GM21515 (cell line): ENCODE results near the gene EXOC6B.
A peak's percentile ranks its signal among the peaks of the same experiment; 100 is the strongest.

Source experiments
- ATAC-seq: cut with Tn5 transposase; IDR thresholded peaks from one replicate; pipeline ENCODE4 v1.9.1; 2021; ENCODE audit not compliant: unreplicated experiment

EXOC6B gene

DNA sequence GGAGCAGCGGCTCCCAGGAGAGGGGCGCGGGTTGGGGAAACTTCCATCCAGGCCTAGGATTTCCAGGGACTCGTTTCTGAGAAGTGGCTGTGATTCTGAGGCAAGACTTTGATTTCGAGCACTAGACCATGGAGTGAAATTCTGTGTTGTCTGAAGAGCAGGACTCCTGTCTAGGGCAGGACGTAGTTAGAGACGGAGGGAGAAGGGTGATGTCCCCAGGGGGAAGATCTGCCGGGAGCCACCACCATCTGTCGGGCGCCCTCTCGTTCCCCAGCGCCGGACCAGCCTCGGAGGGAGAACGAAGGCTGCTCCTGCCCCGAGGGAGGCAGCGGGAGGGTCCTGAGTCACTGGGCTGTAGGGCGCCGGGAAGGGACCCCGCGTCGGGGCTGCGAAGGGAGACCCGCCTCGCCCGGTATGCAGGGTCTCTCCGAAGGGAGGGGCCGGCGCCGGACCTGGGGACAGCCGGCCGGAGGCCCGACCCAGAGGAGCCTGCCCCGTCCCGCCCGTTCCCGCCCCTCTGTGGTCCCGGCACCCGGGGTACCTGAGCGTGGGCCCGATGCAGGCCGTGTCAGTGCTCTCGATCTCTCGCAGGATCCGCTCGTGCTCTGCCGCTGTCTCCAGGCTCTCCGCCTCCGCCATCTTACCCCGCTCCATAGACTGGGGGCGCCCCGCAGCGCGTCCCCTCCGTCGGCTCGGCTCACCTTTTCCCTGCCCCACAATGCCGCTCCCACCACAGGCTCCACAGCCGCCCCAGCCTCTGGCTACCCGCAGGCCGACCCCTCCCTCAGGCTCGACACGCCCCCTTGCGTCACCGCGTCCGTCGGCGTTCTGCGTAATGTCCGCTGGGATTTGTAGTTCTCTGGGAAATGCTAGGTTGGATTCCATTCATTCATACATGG, at the start of gene EXOC6B:
TSS of gene EXOC6B (minus strand) at position 777 of the 899 bp plus-strand sequence.
- ATAC-seq = peak; percentile 96

GRCh38 chr2:72871880-72872279, 46.0 kb upstream of the EXOC6B start:
- no peak for ATAC-seq

DNA sequence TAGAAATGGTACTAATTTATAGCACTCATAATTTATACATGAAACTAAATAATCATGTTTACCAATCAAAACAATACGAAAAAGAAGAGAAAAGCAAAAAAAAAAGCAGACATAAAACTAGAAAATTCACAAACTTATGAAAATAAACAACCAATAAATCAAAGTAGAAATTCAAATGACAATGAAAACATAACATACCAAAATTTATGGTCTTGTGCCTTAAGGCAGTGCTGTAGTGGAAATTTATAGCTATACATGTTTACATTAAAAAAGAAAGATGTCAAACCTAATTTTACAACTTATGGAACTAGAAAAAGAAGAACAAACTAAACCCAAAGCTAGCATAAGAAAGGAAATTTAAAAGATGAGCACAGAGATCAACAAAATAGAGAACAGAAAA, 45.2 kb upstream of the EXOC6B start:
- no peak for ATAC-seq

DNA sequence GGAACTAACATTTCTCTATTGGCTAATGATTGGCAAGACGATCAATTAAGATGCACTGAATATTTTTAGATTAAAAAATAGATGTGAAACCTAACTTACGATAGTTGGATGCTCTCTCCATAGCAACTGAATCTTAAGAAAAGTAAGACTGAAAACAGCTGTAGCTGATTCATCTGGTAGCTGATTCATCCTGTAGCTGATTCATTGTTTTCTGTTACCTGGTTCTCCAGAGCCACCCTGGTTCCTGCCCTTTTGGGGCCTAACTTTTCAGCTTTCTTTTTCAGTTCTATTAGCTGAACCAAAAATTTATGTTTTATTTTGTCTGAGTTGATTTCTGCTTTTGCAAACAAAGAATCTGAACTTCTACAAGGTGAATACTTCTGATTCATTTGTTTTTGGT, 38.7 kb upstream of the EXOC6B start:
- no peak for ATAC-seq

- ATAC-seq = no peak
Observed at GRCh38 chr2:72863046-72863445, 37.2 kb upstream of the EXOC6B start.

DNA sequence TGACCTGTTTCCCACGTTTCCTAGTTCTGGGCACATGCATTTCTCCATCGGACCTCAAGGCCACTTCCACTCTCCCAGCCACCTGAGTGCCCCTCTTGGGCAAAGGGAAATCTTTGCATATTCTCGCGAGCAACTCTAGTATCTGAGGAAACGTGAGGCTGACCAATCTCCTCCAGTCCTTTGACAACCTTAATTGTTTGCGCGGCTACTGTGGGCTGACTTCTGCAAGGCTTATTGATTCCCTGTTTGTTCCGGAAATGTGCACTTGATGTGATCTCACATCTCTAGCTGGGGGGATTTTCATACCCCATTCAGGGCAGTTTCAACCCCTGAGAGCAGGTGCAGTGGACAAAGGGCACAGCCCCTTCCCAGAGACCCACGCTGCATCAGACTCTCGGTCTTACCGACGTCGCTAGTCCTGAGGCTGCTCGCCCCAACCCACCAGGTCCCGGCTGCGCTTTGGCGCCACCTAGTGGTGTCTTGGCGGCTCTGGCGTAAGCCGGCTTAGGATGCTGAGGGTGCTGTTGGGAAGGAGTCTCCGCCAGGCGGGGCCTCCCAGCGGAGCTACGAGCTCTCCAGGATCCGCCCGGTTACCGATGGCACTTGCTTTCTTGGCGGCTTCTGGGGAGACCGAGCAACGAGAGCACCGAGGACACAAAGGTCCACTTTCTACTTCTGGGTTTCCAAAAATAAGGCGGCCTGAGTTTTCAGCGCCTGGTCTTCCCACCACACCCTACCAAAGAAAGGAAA, 36.6 kb upstream of the EXOC6B start:
- ATAC-seq = peak; percentile 87

DNA sequence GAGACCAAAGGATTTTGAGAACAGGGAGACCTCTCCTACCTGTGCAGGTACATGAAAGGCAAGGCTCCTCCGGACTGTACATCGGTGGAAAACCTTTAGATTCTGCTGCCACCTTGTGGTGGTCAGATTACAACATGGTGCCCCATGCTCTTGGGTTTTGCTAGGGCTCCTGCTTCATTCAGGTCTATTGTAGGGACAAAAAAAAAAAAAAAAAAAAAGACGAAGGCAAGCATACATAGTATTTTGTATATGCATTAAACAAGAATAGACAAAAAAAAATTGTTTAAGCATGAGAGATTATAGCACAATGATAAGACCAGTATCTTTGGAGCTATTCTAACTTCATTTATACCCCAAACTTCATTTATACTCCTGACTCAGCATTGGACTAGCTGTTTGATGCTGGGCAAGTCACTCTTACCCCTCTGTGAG, 34.0 kb upstream of the EXOC6B start:
- ATAC-seq = no peak

DNA sequence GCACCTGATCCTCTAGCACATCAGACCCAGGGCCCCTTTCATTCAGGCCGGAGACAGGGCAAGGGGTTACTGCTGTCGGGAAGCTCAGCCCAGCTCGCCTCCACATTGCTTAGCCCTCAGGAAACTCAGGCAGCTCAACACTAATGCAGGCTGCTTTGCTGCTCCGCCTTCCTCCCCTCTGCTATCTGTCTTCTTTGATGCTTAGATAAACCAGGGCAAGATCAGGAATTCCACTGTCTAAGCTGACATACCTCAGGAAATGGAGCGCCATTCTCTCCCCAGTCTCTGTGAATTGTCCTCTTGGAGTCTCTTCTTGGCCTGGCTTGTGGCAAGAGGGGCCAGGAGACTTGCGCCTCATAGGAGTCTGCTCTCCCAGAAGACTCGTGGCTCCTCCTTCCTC, 25.5 kb upstream of the EXOC6B start:
- ATAC-seq = no peak

DNA sequence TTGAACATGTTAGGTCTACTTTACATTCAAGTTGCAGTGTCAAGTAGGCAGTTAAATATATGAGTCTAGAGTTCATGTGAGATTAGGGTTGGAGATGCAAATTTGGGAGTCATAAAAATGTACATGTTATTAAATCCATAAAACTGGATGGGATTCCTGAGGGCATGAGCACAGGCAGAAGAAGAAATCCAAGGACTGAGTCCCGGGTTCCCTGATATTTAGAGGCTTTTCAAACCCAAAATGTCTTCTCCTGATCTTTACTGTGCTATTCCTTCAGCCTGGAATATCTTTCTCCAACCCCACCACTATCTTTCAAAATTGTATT, 23.3 kb upstream of the EXOC6B start:
- ATAC-seq = no peak

- no peak for ATAC-seq
Observed at GRCh38 chr2:72848436-72849137, 22.8 kb upstream of the EXOC6B start.

DNA sequence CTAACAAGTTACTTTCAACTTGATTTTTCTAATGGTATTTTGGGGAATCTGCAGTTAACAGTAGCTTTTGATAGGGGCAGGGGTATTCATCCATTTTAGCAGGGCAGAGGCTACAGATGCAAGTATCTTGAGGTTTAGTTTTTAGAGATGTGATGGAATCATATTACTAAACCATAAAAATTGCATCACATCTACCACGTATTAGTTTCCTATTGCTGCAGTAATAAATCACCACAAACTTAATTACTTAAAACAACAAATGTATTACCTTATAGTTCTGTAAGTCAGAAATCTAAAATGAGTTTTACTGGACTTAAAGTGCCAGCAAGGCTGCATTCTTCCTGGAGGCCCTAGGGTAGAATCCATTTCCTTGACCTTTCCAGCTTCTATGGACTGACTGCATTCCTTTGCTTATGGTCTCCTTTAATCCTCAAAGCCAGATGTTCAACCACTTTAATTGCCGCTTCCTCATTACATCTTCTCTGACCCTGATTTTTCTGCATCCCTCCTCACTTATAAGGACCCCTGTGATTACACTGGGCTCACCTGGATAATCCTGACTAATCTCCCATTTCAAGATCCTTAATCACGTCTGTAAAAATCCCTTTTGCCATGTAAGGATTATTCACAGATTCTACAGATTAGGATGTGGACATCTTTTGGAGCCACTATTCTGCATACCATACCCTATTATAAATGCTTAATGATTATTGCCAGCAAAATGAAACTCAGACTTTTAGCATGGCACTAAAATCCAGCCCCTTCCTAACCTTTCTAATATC, 21.9 kb upstream of the EXOC6B start:
- ATAC-seq = no peak

- peak; percentile 81 for ATAC-seq
Observed at GRCh38 chr2:72846171-72847095, 20.6 kb upstream of the EXOC6B start.

DNA sequence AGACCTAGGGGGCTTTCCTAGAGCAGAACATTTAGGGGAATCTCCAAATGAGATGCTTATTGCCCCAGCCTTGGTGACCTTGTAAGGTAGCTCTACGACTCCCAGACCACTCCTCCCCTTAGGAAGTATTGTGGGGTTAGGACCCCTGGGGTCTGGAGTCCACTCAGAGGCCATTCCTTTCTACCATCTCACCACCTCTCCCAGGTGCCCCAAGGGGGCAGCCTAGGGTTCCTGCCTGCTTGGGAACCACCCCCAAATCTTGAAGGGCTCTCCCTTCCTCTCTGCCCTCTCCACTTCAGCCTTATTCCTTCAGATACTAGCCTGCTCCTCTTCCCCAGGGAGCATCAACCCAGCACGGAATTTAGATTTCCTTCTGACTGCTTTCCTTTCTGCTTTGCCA, 17.5 kb upstream of the EXOC6B start:
- no peak for ATAC-seq

- no peak for ATAC-seq
Observed at GRCh38 chr2:72841462-72842125, 15.8 kb upstream of the EXOC6B start.

DNA sequence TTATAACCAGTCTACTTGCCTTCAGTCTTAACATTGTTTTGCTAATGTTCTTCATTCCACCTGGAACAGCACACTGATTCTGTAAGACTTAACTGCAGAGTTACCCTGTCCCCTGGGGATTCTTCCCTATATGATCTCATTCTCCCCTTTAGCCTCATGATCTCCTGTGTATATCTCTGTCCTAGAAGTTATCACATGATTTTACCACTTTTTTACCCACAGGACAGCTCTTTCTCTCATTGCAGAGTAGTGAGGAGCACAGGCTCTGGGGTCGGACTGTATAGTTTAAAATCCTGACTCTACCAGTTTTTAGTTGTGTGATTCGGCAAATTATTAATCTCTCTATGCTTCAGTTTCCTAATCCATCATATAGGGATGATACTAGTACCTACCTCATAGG, 14.2 kb upstream of the EXOC6B start:
- ATAC-seq = no peak

GRCh38 chr2:72837171-72837570, 11.3 kb upstream of the EXOC6B start:
- no peak for ATAC-seq

GRCh38 chr2:72835403-72835802, 9.6 kb upstream of the EXOC6B start:
- ATAC-seq = no peak

DNA sequence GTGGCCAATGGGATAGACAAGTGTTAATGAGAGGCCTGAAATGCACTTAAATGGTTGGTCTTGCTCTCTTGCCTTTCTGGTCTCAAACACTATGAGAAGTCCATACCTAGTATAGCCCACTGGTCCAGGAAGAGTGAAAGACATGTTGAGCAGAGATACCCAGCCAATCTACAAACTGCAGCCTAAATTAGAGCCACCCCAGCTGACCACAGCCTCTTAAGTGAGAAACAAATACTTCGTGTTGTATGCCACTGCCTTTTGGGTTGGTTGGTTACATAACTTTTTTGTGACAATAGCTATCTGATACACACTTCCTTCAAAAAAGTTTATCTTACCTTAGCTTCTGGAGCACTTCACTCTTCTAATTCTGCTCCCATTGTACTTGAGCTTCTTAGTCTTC, 8.8 kb upstream of the EXOC6B start:
- no peak for ATAC-seq

DNA sequence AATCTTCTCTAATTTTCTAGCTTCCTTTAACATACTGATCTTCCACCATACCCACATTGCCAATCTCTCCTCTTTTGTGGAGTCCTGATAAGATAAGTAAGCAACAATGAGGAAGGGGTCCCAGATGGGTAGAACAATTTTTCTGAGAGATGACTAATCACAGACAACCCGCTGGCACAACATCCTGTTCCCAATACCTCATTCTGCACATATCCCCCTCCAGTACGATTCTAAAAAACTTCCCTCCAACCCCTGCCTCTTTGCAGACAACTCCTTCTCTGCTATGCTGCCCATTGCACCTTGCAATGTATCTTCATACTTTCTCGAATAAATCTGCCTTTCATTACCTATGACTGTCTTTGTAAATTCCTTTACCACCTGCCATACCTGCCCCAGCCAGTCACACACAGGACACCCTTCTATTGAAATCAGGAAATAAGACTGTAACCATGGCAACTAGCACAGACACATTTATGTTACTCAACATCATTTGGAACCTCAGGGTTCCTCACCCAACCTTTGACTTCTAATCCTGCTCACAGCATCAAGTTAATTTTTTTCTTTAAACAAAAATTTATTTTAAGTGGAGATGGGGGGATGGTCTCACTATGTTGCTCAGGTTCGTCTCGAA, 7.4 kb upstream of the EXOC6B start:
- ATAC-seq = no peak
